Caco-2 (cell line): ENCODE results near the gene TXNDC15. TPM values are rescaled to one million over a fixed set of nuclear protein-coding genes. Genes with fewer than 3 reads are reported as not detected.
"Not testable (repeated sequence)": the region's sequence is repeated elsewhere in the genome, so short reads cannot be mapped to it uniquely, and the experiment has no call there.

Experiments
- BruUV-seq: library from RNA; stranded (reverse); fragments of 400-500 nt; replicated peaks from 2 replicates; lab custom pipeline; 2021; lab: Mats Ljungman, UMichigan
- CTCF ChIA-PET: fragments of 300-600 bp; sonication (Branson Sonifier 250); formaldehyde crosslinking; loops from one replicate; lab custom pipeline; 2022; ENCODE audit warnings: antibody characterized with exemption; lab: Charles Lee
- POLR2A ChIA-PET: fragments of 300-600 bp; sonication (Branson Sonifier 250); formaldehyde crosslinking; loops from one replicate; lab custom pipeline; 2022; ENCODE audit warnings: antibody characterized with exemption; lab: Charles Lee
- DNase-seq, 2 experiments: peaks; one replicate each; pipeline versions ENCODE4 v3.0.0 to v3.0.0-alpha.2; 2020 to 2022
- H3K27me3 ChIP-seq: replicated peaks from 2 replicates; pipeline ENCODE4 v1.6.0; 2011; ENCODE audit warnings: low read length; ENCODE audit not compliant: control insufficient read depth, insufficient read depth
- H3K36me3 ChIP-seq: 2 replicates; pipeline ENCODE4 v1.5.1; 2011; ENCODE audit warnings: low read length; ENCODE audit not compliant: control insufficient read depth, insufficient read depth
- H3K4me1 ChIP-seq: fragments of 250-450 bp; sonication (Bioruptor Pico); 2 replicates; pipeline ENCODE4 v1.5.1; 2020; ENCODE audit warnings: mild to moderate bottlenecking
- H3K4me3 ChIP-seq: 2 replicates; pipeline ENCODE4 v1.5.1; 2011; ENCODE audit warnings: low read depth, mild to moderate bottlenecking, control low read depth, low read length
- H3K9me3 ChIP-seq: fragments of 250-450 bp; sonication (Bioruptor Pico); 2 replicates; pipeline ENCODE4 v1.5.1; 2020; ENCODE audit warnings: mild to moderate bottlenecking, moderate library complexity
- H3K27ac Mint-ChIP-seq: one replicate; pipeline ENCODE4 v1.8.0; 2022; ENCODE audit warnings: mixed read lengths; ENCODE audit not compliant: unreplicated experiment
- H3K27me3 Mint-ChIP-seq: one replicate; pipeline ENCODE4 v1.8.0; 2022; ENCODE audit warnings: mixed read lengths; ENCODE audit not compliant: insufficient read depth, unreplicated experiment
- H3K36me3 Mint-ChIP-seq: one replicate; pipeline ENCODE4 v1.8.0; 2022; ENCODE audit warnings: mild to moderate bottlenecking, mixed read lengths; ENCODE audit not compliant: insufficient read depth, unreplicated experiment
- H3K4me1 Mint-ChIP-seq: one replicate; pipeline ENCODE4 v1.8.0; 2022; ENCODE audit warnings: low read depth, mixed read lengths; ENCODE audit not compliant: unreplicated experiment
- H3K4me3 Mint-ChIP-seq: one replicate; pipeline ENCODE4 v1.8.0; 2022; ENCODE audit warnings: mild to moderate bottlenecking, moderate library complexity, mixed read lengths; ENCODE audit not compliant: unreplicated experiment
- H3K9me3 Mint-ChIP-seq: one replicate; pipeline ENCODE4 v1.8.0; 2022; ENCODE audit warnings: mixed read lengths; ENCODE audit not compliant: unreplicated experiment
- intact Hi-C: fragments of 100-400 bp; cut with micrococcal nuclease; formaldehyde crosslinking; loops from one replicate; pipeline ENCODE4 v1.10.0; 2022; ENCODE audit not compliant: unreplicated experiment
- total RNA-seq: library from RNA; stranded (reverse); gene quantifications from 2 replicates; pipeline ENCODE4 v1.2.3, GENCODE V29; 2022
- TF ChIP-seq, protein P1 (sequence below), 2 experiments: fragments of 200-600 bp in 1 of 2; IDR thresholded peaks; 1 replicate in 1 of 2; 2 replicates in 1 of 2; pipeline versions ENCODE4 v1.5.1 to v1.8.0; 2011 to 2022; ENCODE audit warnings: antibody characterized with exemption in 1 of 2, control low read depth in 1 of 2, inconsistent platforms in 1 of 2, low read depth in 1 of 2, low read length in 1 of 2, mild to moderate bottlenecking in 1 of 2, moderate library complexity in 1 of 2; ENCODE audit not compliant: insufficient read depth in 1 of 2, severe bottlenecking in 1 of 2, unreplicated experiment in 1 of 2

The TXNDC15 gene
- total RNA-seq, 1 experiment from 2014 or later, result 39.6 TPM

DNA sequence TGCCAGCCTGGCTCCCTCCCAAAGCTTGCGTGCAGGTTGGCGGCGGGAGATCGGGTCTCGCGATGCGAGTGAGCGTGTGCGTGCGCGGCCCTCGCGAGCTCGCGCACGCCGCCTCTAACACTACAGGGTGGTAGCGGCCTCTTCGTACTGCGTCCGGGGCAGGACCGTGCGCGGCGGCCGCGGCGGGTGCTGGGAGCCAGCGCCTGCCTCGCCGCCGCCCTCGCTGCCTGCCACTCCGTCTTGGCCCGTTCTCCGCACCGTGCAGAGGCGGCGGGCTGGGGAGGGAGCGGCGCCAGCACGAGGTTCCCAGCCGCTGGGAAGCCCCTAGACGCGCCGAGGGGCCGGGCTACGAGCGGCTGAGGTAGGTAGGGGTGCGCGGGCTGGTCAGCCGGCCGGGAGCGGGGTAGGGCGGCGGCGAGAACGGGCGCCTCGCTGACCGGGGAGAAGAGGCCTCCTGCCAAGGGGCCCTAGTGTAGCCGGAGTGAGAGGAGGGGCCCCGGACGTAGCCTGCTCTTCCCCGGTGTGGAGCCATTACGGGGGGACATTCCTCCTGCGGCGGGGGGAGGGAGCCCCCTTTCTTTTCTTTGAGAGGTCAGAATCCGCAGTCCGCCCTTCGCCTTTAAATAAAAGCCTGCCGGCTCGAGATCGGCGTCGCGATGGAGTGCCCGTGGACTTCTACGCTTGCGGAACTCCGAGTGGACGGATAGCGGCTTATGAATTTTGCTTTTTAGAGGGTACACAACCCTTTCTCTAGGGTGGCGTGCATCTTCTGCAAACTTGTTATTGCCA is 28.1 kb upstream of the TXNDC15 start, which contains the start of gene C5orf24:
TSS of gene C5orf24 (plus strand) at position 117 of the 789 bp plus-strand sequence. CDS start 8,933 bp downstream, outside the sequence.
- no peaks in the 10 kb centered on the region for H3K9me3 Mint-ChIP-seq
- DNase-seq, result peak; percentile 93 to 94
- POLR2A ChIA-PET, result interaction anchor here (0.5 to 1.1 kb wide), 10 partner anchors 14 to 429 kb away, joined by 3 to 12 read pairs (median 4); partner anchors contain the start of genes CAMLG, PCBD2 and TXNDC15
- no peaks in the 10 kb centered on the region for H3K27me3 ChIP-seq
- CTCF ChIA-PET, result interaction anchor here (0.6 to 1.0 kb wide), 3 partner anchors 8 to 108 kb away, joined by 3 to 4 read pairs (median 4); partner anchors contain the start of gene CAMLG
- H3K27me3 Mint-ChIP-seq, result no peaks in the 10 kb centered on the region
- H3K27ac Mint-ChIP-seq, result peak within 1 kb of the TSS; percentile 97
- no peaks in the 10 kb centered on the region; the same call in 1 of the 2 replicates for H3K36me3 ChIP-seq
- no TSS peak for BruUV-seq
- peak within 1 kb of the TSS; percentile 97 for H3K4me3 Mint-ChIP-seq
- peaks cover 6% of the 10 kb centered on the region for H3K4me1 Mint-ChIP-seq
- H3K4me3 ChIP-seq, result peak within 1 kb of the TSS; percentile 96
- peaks cover 61% of the 10 kb centered on the region for H3K36me3 Mint-ChIP-seq
- TF ChIP-seq, protein P1, sequence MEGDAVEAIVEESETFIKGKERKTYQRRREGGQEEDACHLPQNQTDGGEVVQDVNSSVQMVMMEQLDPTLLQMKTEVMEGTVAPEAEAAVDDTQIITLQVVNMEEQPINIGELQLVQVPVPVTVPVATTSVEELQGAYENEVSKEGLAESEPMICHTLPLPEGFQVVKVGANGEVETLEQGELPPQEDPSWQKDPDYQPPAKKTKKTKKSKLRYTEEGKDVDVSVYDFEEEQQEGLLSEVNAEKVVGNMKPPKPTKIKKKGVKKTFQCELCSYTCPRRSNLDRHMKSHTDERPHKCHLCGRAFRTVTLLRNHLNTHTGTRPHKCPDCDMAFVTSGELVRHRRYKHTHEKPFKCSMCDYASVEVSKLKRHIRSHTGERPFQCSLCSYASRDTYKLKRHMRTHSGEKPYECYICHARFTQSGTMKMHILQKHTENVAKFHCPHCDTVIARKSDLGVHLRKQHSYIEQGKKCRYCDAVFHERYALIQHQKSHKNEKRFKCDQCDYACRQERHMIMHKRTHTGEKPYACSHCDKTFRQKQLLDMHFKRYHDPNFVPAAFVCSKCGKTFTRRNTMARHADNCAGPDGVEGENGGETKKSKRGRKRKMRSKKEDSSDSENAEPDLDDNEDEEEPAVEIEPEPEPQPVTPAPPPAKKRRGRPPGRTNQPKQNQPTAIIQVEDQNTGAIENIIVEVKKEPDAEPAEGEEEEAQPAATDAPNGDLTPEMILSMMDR (IDR thresholded peaks at IDR 0.05; ENCODE audit: insufficient read depth in 1 of 2, low read depth in 1 of 2, low read length in 1 of 2, severe bottlenecking in 1 of 2, unreplicated experiment in 1 of 2), result no peak
- intact Hi-C loops, result loop anchor here (1.0 to 2.0 kb wide), 4 partner anchors 28 to 107 kb away; partner anchors contain the start of genes CAMLG, DDX46, PCBD2 and TXNDC15
- H3K9me3 ChIP-seq, result no peaks in the 10 kb centered on the region
- H3K4me1 ChIP-seq, result peaks cover 13% of the 10 kb centered on the region; the same call in 1 of the 2 replicates

DNA sequence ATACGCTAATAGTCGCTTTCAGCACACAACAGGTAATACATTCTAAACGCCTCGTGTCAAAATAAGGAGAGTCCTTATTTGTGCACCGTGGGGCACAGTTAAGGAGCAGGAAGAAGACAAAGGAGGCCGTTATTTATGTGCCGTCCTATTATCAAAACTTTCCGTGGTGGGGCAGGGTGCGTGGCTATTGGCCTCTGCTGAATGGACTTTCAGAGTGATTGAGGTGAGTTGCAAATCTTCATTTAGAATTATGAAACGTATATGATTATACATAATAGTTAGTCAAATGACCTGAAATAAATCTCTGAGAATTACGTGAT is 27.6 kb upstream of the TXNDC15 start:
- no peaks in the 10 kb centered on the region for H3K9me3 Mint-ChIP-seq
- DNase-seq, result no peak
- no peaks in the 10 kb centered on the region; the same call in 1 of the 2 replicates for H3K36me3 ChIP-seq
- TF ChIP-seq, protein P1 (IDR thresholded peaks at IDR 0.05; ENCODE audit: insufficient read depth in 1 of 2, low read depth in 1 of 2, low read length in 1 of 2, severe bottlenecking in 1 of 2, unreplicated experiment in 1 of 2), result no peak
- H3K4me3 Mint-ChIP-seq, result peak overlapping the region; percentile 97
- intact Hi-C loops, result loop anchor here (1.0 to 2.0 kb wide), 3 partner anchors 28 to 88 kb away; partner anchors contain the start of genes DDX46, PCBD2 and TXNDC15
- H3K4me1 ChIP-seq, result peaks cover 9% of the 10 kb centered on the region; the same call in 1 of the 2 replicates
- ChIA-PET POLR2A (interaction anchor here (0.9 kb wide), 1 partner anchor 58 kb away, joined by 3 read pairs; no protein-coding TSS in a partner anchor), CTCF (interaction anchor here (1.6 kb wide), 1 partner anchor 58 kb away, joined by 4 read pairs; the partner anchor contains the start of gene PCBD2)
- BruUV-seq, result TSS peak; percentile 70
- H3K4me1 Mint-ChIP-seq, result peaks cover 6% of the 10 kb centered on the region
- peaks cover 61% of the 10 kb centered on the region for H3K36me3 Mint-ChIP-seq
- no peaks in the 10 kb centered on the region for H3K27me3 Mint-ChIP-seq
- H3K9me3 ChIP-seq, result no peaks in the 10 kb centered on the region
- H3K4me3 ChIP-seq, result peak overlapping the region; percentile 96
- no peaks in the 10 kb centered on the region for H3K27me3 ChIP-seq
- H3K27ac Mint-ChIP-seq, result peak overlapping the region; percentile 97

DNA sequence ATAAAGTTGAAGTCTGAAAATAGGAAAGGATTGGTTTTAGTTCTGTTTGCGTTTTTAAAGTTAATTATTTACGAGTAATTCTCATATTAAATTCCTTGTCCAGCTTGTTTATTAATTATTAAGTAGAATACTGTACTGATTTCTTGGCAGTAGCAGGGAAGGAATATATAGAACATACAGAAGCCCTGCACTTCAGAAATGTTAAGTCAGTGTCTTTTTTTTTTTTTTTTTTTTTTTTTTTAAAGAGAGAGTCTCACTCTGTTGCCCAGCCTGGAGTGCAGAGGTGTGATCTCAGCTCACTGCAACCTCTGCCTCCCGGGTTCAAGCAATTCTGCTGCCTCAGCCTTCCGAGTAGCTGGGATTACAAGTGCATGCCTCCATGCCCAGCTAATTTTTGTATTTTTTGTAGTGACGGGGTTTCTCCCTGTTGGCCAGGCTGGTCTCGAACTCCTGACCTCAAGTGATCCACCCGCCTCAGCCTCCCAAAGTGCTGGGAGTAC is 24.7 kb upstream of the TXNDC15 start:
- CTCF ChIA-PET, result interaction anchor here (0.6 kb wide), 1 partner anchor 870 kb away, joined by 3 read pairs; no protein-coding TSS in a partner anchor
- POLR2A ChIA-PET, result not testable (repeated sequence)

More for the DNA sequence above, 24.7 kb upstream of the TXNDC15 start:
- H3K9me3 Mint-ChIP-seq, H3K27ac Mint-ChIP-seq, H3K4me3 ChIP-seq, H3K4me1 Mint-ChIP-seq, H3K36me3 ChIP-seq, DNase-seq, H3K4me1 ChIP-seq, H3K27me3 Mint-ChIP-seq, H3K4me3 Mint-ChIP-seq, BruUV-seq, H3K9me3 ChIP-seq, H3K27me3 ChIP-seq, intact Hi-C loops: not testable (repeated sequence)
- H3K36me3 Mint-ChIP-seq, result peaks cover 61% of the 10 kb centered on the region
